LNCAP (cell line): ENCODE results near the gene PIGL.

Experiments used
- TF ChIP-seq, protein P1 (sequence below): fragments of 450-650 bp; IDR thresholded peaks from 2 replicates; pipeline ENCODE4 v1.5.1; 2017; ENCODE audit warnings: mild to moderate bottlenecking

PIGL gene

DNA sequence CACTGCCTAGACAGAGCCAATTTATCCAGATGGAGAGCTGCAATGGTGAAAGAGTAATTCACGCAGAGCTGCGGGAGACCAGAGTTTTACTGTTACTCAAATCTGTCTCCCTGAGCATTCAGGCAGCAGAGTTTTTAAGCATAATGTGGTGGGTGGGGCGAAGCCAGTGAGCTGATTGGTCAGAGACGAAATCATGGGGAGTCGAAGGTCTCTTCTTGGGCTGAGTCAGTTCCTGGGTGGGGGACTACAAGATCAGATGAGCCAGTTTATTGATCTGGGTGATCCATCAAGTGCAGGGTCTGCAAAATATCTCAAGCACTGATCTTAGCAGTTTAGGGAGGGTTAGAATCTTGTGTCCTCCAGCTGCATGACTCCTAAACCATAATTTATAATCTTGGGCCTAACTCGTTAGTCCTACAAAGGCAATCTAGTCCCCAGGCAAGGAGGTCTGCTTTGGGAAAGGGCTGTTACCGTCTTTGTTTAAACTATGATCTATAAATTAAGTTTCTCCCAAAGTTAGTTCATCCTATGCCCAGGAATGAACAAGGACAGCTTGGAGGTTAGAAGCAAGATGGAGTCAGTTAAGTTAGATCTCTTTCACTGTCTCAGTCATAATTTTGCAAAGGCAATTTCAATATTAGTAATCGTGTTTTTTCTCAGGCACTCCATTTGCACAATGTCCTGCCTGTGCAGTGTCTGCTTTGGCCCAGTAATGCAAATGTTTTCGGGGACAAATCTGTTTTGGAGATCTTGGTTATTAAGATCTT lies 27.0 kb downstream of the PIGL start:
- TF ChIP-seq, protein P1, sequence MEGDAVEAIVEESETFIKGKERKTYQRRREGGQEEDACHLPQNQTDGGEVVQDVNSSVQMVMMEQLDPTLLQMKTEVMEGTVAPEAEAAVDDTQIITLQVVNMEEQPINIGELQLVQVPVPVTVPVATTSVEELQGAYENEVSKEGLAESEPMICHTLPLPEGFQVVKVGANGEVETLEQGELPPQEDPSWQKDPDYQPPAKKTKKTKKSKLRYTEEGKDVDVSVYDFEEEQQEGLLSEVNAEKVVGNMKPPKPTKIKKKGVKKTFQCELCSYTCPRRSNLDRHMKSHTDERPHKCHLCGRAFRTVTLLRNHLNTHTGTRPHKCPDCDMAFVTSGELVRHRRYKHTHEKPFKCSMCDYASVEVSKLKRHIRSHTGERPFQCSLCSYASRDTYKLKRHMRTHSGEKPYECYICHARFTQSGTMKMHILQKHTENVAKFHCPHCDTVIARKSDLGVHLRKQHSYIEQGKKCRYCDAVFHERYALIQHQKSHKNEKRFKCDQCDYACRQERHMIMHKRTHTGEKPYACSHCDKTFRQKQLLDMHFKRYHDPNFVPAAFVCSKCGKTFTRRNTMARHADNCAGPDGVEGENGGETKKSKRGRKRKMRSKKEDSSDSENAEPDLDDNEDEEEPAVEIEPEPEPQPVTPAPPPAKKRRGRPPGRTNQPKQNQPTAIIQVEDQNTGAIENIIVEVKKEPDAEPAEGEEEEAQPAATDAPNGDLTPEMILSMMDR: no peak

DNA sequence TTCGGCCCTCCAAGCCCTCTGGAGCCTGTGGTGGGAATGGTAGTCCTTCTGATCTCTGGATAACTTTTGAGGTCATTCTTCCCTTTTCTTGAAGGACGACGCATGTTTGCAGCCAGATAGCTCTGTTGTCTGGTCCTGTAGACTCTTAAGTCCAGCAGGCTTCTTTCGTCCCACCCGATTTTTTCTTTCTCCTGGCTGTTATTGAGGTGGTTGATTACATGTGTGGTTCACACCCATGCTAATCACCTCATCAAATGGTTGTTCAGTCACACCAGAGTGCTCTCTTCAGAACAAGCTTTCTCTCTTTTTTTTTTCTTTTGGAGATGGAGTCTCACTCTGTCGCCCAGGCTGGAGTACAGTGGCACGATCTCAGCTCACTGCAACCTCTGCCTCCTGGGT lies 30.6 kb downstream of the PIGL start:
- TF ChIP-seq, protein P1: no peak

DNA sequence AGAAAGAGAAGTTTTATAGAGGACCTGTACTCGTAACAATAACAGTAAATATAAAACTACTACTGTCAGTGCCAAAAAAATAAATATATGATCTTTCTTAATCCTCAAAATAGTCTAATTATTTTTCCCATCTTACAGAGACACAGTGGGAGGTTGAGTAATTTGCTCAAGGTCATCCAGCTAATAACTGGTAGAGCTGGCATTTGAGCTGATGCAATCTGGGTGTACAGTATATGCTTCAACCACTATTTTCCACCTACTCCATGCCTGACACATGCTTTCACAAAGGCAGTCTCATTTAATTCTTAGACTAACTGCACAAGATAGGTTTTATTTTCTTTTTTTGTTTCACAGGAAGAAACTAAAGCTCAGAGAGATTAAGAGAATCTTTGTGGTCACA lies 33.6 kb downstream of the PIGL start:
- TF ChIP-seq, protein P1: no peak

DNA sequence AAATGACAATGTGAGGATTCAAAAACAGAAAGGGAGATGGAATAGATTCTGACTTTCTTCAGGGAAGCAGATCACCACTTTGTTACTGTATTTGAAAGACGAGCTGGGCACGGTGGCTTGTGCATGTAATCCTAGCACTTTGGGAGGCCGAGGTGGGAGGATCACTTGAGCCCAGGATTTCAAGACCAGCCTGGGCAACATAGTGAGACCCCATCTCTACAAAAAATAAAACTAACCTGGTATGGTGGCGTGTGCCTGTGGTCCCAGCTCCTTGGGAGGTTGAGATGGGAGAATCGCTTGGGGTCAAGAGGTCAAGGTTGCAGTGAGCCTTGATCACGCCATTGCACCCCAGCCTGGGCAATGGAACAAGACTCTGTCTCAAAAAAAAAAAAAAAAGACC lies 34.0 kb downstream of the PIGL start:
- TF ChIP-seq, protein P1: no peak

DNA sequence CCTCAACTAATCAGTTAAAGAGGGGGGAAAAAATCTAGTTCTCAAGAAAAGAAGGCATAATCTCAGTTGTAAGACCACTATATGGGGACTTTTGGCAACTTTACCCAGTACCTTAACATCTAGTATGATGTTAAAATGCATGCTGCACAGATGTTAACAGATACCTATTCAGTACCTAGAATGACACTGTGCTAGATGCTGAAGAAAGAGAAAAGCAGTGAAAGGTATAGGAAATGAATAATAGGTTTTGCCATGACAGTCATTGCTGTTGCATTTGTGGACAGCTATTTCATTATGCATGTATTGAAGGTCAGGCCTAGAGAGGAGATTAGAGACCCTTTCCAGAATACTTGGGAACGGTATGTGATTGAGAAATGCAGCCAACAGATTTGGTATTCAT lies 34.5 kb downstream of the PIGL start:
- TF ChIP-seq, protein P1: no peak

DNA sequence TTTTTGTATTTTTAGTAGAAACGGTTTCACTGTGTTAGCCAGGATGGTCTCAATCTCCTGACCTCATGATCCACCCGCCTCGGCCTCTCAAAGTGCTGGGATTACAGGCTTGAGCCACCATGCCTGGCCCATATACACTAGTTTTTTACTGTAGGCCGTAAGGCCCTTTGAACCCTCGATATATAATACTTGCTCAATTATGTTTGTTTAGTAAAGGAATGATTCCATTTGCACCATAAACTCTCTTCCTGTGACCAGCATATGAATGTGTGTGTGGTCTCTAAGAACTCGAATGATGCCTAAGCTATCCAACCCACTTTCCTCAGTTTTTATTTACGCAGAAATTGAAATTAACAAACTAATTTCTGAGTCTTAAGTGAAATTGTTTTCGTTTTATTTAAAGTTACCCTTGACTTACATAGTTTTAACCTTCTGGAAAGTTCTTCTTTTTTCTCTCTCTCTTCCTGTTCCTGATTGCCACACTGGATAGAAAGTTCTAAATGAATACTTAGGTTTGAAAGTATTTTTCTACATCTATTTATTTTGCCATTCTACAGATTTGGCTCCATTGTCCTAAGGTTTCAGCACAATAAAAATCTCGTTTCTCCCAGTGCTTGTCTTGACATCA lies 37.9 kb downstream of the PIGL start:
- TF ChIP-seq, protein P1: no peak

DNA sequence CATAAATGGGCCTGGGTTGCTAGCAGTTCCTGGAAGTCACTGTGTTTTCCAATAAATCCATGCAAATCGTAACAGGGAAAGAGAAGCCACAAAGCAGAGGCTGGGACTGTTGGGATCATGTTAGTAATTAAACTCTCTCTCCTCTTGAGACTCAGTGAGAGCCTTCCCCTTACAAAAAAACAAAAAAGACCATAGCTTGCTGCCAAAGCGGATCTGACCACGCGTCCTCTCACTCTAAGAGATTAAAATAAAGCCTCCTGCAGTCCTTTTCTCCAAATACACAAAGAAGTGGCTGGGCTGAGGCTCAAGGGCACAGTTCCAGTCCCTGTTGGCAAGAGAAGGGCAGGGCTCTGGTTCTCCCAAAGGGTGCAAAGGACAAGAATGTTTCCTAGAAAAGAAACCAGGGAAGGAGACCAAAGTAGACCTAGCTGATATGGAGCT lies 38.5 kb downstream of the PIGL start:
- TF ChIP-seq, protein P1: no peak
